Stimulated activated CD4-positive, alpha-beta T cell treated with anti-CD3 and anti-CD28 coated beads, TNF-alpha, amount 100 ng/mL, for 48 hours (primary cell): ENCODE data around the gene UNC5CL.

Source experiments
- DNase-seq, 3 donors: peaks; one replicate each; pipeline ENCODE4 v3.0.0-alpha.2; 2020; ENCODE audit warnings: low read depth in 3 of 3

Gene UNC5CL

DNA sequence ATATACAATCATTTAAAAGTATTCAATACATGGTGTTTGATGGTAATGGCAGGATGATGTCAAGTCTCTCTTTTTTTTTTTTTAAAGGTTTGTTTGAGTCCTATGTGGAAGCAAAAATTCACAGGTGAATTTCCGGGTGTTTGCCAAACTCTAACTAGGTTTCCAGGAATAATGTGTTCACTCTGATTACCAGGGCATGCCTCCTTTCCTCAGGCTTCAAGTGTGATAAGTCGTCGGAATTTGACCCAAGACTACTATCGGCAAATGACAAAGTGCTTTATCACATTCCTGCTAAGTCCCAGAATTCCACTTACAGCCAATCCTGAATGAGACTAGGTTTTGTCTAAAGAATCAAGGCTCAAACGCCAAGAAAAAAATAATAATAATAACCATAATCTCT is 25.8 kb upstream of the UNC5CL start:
- DNase-seq = no peak

DNA sequence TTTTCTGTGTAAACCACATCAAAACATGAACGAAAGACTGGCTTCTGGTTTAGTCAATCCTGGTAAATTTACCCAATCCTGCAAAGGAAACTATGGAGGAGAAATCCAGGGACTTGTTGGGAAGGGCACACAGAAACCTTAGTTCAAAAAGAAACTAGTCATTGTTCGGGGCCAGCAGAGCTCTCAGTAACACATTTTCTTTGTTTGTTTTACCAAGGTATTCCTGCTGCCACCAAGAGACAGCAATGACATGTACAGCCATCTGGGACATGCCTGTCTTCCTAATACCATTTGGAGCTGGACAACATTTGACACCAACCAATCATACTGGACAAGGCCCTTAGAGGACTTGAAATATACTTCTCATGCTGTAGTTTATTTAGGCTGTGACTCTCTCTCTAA is 24.9 kb upstream of the UNC5CL start:
- DNase-seq = no peak

DNA sequence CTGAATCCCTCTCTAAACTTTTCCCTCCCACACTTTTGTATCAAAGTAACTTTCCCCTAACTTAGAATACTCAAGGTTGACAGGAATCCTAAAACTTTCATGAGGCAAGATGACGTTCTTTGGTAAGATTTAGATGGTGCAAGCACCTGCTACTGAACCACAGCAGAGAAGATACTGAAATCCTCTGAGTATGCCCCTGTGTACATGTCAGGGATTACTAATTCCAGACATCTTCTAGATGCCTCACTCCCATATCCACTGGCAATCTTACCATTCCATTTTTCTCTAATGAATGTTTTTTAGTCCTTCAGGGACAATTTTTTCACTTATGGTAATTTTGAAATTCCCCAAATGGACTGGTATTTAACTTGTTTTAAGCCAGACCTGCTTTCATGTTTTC is 23.0 kb upstream of the UNC5CL start:
- DNase-seq = no peak

DNA sequence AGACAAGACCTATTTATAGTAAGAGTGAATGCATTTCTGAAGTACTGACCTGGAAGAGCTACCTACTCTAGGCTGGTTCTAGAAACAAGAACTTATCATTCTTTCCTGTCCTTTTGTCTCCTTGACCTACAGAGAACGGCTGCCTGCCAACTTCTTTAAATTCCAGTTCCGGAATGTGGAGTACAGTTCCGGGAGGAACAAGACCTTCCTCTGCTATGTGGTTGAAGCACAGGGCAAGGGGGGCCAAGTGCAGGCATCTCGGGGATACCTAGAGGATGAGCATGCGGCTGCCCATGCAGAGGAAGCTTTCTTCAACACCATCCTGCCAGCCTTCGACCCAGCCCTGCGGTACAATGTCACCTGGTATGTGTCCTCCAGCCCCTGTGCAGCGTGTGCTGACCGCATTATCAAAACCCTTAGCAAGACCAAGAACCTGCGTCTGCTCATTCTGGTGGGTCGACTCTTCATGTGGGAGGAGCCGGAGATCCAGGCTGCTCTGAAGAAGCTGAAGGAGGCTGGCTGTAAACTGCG is 22.2 kb upstream of the UNC5CL start:
- DNase-seq = no peak

DNA sequence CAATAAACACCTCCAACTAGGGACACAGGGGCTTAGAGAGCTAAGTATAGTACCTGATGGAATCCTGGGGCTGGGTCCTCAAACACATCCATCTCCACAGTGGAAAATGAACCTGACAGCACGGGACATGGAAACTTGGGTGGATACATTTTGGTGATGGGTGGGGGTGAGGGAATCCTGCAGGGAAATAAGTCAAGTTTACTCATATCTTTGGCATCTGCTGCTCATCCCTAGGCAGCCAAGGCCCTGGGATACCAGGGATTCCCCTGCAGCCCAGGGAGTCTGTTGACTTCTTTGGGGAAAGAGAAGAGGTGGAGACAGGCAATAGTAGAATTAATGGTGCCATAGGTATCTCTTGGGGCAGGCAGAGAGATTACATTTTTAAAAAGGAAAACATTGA is 20.5 kb upstream of the UNC5CL start:
- no peak for DNase-seq

DNA sequence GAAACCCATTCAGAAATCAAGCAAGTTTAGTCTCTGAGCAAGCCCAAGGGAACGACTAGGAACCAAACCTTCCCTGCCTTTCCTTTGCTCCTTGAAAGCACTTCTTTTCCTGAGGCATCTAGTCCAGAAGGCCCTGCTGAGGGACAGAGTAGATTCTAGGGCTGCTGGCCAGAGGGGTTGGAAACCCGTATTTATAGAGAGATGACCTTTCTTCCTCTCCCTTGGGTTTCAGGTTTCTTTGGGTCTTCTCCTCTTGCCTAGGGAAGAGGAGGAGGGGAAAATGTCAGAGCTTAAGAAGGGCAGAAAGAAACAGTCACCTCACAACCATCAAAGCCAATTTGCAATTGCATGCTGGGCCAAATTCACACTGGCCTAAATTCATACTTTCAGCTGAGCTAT is 19.8 kb upstream of the UNC5CL start:
- DNase-seq = no peak

DNA sequence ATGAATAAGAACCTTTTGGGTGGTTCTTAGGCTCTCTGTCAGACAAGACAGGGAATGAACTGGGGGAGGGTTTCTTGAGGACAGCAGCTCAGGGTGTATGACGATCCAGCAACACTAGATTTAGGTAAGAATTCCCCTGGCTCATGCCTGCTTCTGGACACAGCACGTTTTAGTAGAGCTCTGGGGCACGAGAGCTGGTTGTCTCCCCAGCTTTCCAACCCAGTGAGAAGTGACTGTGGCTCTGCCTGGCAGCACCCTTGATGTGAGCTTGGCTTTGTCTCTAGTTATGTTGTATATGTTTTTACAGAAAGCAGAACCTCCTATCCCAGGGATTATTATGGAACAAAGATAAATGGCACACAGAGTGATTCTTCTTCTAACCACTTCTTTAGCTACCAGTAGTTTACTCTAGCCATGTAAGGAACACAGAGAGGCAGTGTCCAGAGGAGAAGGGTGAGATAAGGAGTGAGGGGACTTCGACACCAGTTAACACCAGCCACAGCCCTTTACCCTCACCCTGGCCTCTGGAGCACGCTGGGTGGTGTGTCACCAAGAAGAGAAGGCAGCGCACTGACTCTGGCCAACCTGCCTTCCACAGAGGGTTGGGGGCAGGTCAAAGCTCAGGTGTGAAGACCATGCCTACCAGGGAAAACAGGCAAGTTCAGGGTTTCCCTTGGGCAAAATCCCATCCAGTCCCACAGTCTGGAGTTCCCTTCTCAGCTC is 17.9 kb upstream of the UNC5CL start:
- no peak for DNase-seq

DNA sequence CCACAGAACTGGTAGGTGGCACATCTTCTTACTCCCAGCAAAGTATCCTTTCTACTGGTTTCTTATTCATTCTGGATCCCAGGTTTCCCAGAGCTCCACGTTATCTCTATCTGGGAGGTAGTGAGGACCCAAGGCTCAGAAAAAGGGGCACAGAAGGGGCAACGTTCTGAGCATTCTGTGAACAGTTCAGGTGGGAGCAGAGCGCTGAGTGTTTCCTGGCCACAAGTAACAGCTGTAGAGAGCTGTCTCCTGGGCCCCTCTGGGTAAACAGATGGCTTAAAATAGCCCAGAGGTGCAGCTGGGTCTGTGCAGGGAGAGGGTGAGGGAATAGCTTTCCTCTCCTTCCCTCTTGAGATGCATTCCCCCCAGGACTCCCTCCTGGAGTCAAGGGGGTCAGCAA is 16.1 kb upstream of the UNC5CL start:
- DNase-seq = no peak

DNA sequence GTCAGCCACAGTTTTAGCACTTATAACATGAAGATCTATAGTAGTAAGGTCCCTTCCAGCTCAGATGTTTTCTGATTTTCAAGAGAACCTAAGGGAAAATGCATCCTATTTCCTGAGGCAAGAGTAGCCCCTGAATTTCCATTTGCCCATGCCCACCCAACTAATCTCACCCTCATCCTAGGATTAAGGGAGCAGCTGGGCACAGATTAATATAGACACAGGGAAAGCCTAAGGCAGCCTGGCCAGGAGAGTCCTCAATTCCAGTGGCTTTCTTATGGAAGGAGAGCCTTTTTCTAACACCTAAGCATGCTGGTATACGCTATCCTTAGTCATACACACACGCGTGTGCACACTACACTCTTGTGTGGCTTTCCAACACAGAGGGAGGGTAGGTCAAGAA is 15.5 kb upstream of the UNC5CL start:
- no peak for DNase-seq

DNA sequence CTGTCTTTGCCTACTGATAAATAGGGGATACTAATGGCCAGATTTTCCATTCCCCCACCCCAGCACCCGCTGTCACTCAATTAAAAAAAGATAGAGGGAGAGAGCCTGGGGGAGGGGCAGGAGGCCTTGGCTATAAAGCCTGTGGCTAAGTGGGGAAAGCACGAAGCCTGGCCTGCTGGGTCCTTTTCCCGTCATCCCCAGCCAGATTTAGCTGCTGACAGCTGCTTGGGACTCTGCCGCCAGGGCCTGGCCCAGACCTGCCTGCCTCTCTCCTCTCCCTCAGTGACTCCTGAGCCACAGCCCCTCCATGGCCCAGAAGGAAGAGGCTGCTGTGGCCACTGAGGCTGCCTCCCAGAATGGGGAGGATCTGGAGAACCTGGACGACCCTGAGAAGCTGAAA is 14.0 kb upstream of the UNC5CL start, which contains the start of gene APOBEC2:
TSS of gene APOBEC2 (plus strand) at position 162 of the 400 bp plus-strand sequence. CDS start at position 308, 146 bp downstream.
- DNase-seq = no peak

DNA sequence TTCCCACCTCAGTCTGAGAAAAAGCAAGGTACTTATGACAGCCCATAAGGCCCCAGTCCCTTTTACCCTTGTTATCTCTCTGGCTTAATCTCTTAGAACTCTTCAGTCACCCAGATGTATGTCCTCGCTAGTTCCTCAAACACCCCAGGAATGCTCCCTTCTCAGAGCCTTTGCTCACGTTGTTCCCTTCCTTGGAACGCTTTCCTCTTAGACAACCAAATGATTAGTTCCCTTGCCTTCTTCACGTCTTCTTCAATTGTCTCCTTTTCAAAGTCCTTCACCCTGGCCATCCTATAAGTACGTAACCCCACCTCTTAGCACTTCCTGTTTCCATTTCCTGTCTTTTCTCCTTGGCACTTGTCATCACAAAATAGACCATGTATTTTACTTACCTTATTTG is 12.9 kb upstream of the UNC5CL start:
- no peak for DNase-seq

DNA sequence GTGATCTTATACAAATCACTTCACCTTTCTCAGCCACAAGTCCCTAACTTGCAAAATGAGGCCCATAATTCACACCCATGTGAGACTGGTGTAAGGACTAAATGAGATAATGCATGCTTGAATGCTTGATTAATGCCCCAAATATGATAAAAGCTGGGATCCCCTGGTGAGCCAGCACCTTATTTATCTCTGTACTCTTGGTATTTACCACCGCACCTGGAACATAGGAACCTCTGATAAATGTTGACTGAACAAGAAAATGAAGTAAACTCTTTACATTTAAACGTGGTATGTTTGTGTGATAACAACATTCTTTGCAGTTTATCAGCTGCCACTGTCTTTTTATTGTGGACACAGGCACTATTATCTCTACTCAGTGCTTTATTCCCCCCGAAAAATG is 11.5 kb upstream of the UNC5CL start:
- no peak for DNase-seq

DNA sequence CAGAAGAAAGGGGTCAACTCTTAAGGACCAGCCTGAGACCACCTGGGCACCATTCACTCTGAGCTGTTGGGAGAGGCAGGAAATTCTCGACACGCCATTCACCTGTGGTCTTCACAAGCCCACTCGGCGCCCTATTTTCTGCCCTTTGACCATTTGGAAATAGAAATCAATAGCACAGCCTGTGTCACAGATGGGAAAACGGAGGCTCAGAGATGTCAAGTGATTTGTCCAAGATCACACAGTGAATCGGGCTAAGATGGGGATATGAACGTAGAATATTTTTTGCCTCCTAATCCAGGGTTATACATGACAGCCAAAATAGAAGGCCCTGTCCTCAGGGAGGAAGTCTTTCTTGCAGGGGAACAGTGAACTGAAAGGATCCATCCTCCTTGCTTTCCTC is 10.9 kb upstream of the UNC5CL start:
- DNase-seq = no peak

DNA sequence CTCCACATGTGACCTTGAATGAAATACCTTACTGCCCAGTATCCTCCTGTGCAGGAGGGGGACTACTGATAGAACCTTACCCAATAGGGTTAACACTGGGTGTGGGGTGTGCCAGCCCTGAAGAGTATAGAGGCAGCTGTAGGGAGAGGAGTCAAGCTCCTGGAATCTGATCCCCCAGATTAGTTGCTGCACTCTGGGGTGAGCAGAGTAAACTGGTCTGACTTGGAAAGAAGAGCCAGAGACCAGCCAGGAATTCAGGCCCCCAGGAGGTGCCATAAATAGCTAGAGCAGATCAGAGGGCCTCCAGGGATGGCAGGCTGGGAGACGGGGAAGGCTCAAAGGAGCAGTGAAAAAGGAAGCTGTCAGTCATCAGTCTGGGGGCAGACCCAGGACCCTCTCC is 10.5 kb upstream of the UNC5CL start:
- no peak for DNase-seq

DNA sequence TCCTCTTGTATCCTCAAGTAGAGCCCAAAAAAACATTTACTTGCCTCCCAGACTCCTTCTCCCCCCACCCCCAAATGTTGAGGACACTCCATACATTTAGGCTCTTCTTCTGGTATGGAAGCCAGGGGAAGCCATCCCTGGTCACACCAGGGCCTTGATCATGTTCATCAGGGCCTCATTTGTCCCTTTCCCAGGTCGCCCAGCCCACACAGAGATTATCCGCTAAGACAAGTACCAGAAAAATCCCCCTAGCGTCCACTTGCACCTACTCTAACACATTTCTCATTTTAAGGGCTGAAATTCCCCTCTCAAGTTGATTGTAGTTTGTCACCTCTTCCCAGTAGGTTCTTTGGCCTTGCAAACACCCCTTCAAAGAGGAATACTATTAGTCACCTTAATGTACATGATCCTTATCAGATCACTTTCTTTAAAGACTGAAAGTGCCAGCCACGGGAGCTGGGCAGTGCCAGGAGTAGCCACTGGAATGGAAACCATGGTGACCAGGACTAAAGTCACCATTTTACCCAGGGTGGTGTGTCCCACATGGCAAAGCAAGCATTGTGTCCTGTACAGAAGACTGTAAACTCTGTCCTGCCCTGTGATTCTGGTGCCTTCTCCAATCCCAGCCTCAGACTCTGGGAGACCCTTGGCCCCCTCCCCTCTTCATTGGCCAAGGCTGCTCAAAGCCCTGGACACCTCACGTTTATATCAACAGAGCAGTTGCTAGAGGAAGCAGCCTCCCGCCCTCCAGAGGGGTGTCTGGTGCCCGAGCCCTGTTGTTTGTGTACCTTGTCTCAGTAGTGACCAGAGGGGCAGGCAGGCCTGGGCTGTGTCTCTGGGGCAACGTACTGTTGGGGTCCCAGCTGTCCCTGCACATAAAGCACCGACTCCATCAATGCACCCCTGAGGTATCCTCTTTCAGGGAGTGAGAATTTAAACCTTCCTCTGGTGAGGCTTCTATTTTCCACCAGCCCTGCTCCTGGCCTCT is 9.0 kb upstream of the UNC5CL start:
- no peak for DNase-seq

DNA sequence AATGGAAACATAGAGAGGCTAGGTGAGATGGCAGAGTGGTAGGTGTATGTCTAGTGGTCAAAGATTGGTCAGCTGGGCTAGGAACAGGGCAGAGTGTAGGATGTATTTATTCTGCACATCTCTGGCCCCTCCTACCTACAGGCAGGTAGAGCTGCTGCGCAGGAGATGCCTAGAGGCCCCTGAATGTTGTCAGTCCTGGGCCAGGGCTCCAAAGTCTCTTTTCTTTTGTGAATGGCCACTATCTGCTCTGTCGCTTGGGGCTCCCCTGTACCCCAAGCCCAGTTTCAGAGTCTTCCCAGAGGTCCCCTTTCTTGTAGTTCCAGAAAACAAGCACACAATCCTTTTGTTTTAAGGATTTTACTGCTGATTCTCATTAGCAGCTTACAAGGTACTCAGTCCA is 8.3 kb upstream of the UNC5CL start:
- DNase-seq = no peak

DNA sequence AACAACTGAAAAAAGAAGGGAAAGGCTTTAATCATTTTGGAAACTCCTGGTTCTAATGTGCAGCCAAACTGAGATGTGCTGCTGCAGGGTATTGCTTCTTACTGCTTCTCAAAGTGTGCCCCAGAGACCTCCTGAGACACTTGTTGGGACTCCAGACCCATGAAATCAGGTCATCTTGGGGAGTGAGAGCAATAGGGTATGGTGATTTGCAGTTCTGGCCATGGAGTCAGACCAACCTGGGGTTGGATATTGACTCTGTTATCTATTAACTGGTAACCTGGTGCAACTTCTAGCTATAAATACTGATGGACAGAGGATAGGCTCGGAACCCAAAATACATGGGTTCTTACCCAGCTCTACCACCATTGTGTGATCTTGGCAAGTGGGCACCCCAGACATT is 7.1 kb upstream of the UNC5CL start:
- DNase-seq = no peak

DNA sequence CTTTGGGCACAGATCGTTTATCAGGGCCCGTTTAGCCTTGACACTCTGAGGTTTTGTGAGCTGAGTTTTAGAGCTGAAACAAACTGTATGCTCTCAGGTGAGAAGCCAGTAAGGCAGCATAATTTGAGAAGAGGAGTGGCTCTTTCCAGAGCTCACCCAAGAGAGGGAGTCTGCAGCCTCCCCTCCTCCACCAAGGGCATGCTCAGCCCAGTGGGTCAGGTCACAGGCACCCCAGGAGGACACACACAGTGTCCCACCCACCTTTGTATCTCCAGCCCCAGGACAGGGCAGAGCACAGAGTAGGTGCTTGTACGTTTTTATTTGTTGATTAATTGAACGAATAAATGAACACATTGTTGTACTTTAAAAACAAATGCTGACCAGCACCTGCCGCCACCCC is 6.6 kb upstream of the UNC5CL start:
- no peak for DNase-seq

DNA sequence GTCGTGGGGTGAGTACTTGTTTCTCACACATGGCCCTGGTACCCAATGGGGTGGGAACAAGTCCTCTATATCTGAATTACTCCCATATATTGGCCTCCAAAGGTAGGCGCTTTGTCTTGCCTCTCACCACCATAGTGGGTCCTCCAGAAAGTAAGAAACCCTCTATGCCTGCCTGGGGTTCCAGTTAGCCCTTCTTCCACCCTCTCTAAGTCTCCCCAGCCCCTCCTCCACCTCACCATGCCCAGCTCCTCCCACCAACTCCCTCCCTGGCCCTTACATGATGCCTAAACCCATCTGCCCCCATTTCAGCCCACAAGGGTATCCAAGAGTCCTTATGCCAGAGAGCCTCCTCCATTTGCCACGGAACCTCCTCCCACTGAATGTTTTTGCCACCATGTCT is 4.1 kb upstream of the UNC5CL start:
- no peak for DNase-seq

DNA sequence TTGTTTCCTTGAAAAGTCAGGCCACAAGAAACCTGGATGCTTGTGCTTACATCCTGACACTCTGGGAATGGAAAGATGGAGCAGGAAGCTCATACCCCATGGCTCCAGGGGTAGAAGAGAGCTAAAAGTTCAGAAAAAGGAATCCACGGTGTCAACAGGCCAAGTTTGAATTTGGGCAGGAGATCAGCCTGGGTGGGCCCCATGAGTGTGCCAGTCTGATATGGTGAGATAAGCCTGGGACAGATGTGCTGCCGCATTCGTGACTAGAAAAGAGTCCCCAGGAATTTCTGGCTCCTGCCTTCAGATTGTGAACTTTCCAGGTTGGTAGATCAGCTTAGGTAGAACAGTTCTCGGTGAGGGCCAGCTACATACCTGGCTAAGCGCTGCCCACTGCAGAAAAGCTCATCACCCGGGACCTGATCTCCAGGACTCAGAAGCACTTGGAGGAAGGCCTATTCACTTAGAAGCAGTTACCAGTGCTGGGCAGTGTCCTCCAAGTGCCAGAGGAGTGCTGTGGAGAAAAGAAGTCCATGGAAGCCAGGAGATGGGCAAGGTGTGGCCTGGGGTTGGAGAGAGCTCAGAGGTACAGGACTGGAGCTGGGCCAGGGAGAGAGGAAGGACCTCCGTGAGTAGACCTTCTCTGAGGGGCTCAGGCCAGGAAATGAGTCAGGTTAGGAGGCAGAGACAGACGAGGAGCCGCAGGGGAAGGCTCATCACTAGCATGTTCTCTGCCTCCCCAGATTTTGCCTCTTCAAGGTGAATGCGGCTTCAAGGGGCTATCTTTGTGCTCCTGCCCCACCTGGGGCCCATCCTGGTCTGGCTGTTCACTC is 3.4 kb upstream of the UNC5CL start, which contains the start of gene TSPO2:
TSS of gene TSPO2 (plus strand) at position 242 of the 830 bp plus-strand sequence. CDS start at position 761, 519 bp downstream.
- DNase-seq = no peak

DNA sequence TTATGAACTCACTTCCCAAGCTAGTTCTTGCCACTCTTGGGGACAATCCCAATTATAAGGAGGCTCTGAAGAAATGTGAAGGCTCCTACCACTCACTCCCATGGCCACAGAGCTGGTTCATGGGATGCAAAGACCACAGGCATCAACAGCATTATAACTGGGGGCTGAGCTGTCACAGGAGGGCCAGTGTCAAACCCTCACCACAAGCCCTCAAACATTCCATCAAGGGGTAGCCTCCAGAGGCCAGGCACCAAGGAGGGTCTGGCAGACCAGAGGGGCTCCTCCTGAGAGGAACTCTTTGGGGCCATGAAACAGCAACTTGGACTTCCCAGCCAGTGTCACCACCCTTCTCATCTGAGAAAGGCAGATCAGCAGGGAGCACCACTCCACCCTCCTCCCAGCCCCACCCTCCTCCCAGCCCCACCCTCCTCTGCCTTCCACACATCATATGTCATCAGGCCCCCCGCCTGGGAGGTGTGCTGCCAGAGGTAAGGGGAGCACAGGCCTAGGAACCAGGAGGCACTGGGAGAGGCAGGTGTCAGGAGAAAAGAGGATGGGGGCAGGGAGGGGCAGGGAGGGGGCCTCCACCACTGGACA is 2.0 kb upstream of the UNC5CL start:
- no peak for DNase-seq
